ENCODE measurements around the gene PTK7. TPM values are rescaled to one million over a fixed set of nuclear protein-coding genes. Genes with fewer than 3 reads are reported as not detected.
A peak's percentile ranks its signal among the peaks of the same experiment; 100 is the strongest.

Gene PTK7
- total RNA-seq, 1 experiment from 2014 or later, result 66.0 TPM

DNA sequence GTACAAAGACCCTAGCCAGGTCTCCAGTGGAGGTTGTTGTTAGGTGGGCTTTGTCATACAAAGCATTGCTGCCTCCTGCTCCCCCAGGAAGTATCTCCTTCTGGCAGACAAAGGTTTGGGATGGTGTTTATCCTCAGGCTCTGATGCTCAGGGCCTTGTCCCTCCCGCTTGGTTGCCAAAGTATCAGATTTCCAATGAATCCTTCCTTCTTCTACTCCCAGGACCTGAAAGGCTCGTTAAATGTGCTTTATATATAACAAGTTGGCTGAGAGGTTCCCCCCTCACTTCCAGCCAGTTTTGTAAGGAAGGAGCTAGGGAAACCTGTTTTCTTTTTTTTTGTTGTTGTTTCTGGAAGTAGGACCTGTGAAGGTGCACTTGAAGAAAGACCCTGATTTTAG is 14.4 kb downstream of the PTK7 start:
- Mint-ChIP-seq H3K27ac (ENCODE audit: unreplicated experiment) (no peak overlapping the region), H3K36me3 (ENCODE audit: insufficient read depth, unreplicated experiment) (no peaks in the 10 kb centered on the region), H3K4me1 (ENCODE audit: low read depth, unreplicated experiment) (peaks cover 28% of the 10 kb centered on the region), H3K9me3 (ENCODE audit: low read depth, unreplicated experiment) (no peaks in the 10 kb centered on the region), H3K4me3 (ENCODE audit: low read depth, unreplicated experiment) (no peak overlapping the region), H3K27me3 (ENCODE audit: unreplicated experiment) (no peaks in the 10 kb centered on the region)
- TF ChIP-seq, protein P1, sequence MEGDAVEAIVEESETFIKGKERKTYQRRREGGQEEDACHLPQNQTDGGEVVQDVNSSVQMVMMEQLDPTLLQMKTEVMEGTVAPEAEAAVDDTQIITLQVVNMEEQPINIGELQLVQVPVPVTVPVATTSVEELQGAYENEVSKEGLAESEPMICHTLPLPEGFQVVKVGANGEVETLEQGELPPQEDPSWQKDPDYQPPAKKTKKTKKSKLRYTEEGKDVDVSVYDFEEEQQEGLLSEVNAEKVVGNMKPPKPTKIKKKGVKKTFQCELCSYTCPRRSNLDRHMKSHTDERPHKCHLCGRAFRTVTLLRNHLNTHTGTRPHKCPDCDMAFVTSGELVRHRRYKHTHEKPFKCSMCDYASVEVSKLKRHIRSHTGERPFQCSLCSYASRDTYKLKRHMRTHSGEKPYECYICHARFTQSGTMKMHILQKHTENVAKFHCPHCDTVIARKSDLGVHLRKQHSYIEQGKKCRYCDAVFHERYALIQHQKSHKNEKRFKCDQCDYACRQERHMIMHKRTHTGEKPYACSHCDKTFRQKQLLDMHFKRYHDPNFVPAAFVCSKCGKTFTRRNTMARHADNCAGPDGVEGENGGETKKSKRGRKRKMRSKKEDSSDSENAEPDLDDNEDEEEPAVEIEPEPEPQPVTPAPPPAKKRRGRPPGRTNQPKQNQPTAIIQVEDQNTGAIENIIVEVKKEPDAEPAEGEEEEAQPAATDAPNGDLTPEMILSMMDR (IDR thresholded peaks at IDR 0.05; ENCODE audit: unreplicated experiment), result no peak
- CTCF ChIA-PET, result no interaction called here
- DNase-seq, result no peak
- BruUV-seq (replicated peaks), result no TSS peak
- intact Hi-C loops (cut with micrococcal nuclease; ENCODE audit: unreplicated experiment), result no loop called here

- intact Hi-C loops (cut with micrococcal nuclease; ENCODE audit: unreplicated experiment), result no loop called here
- no peaks in the 10 kb centered on the region for H3K27me3 Mint-ChIP-seq (ENCODE audit: unreplicated experiment)
- no peak overlapping the region for H3K27ac Mint-ChIP-seq (ENCODE audit: unreplicated experiment)
- CTCF ChIA-PET, result no interaction called here
- TF ChIP-seq, protein P1 (IDR thresholded peaks at IDR 0.05; ENCODE audit: unreplicated experiment), result no peak
- BruUV-seq (replicated peaks), result no TSS peak
- H3K36me3 Mint-ChIP-seq (ENCODE audit: insufficient read depth, unreplicated experiment), result no peaks in the 10 kb centered on the region
- H3K4me3 Mint-ChIP-seq (ENCODE audit: low read depth, unreplicated experiment), result no peak overlapping the region
- H3K4me1 Mint-ChIP-seq (ENCODE audit: low read depth, unreplicated experiment), result peaks cover 33% of the 10 kb centered on the region
- no peaks in the 10 kb centered on the region for H3K9me3 Mint-ChIP-seq (ENCODE audit: low read depth, unreplicated experiment)
- no peak for DNase-seq
Observed at GRCh38 chr6:43091020-43091419, 14.9 kb downstream of the PTK7 start.

DNA sequence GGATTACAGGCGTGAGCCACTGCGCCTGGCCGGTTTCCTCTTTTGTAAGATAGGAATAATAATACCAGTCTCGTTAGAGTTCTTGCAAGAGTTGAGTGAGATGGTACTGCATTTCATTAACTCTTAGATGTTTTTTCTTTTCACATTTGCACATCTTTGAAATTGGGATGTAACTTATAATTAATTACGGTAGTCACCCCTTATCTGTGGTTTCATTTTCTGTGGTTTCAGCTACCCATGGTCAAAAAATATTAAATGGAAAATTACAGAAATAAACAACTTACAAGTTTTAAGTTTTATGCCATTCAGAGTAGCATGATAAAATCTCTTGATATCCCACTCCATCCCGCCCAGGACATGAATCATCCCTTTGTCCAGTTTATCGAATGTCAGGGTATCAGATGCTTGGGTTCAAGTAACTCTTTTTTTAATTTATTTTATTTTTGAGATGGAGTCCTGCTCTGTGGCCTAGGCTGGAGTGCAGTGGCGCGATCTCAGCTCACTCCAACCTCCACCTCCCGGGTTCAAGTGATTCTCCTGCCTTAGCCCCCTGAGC is 15.4 kb downstream of the PTK7 start:
- intact Hi-C loops (cut with micrococcal nuclease; ENCODE audit: unreplicated experiment), result no loop called here
- H3K27ac Mint-ChIP-seq (ENCODE audit: unreplicated experiment), result no peak overlapping the region

GRCh38 chr6:43092635-43093034 is 16.5 kb downstream of the PTK7 start:
- no peak for DNase-seq
- Mint-ChIP-seq H3K9me3 (ENCODE audit: low read depth, unreplicated experiment) (no peaks in the 10 kb centered on the region), H3K36me3 (ENCODE audit: insufficient read depth, unreplicated experiment) (no peaks in the 10 kb centered on the region), H3K4me3 (ENCODE audit: low read depth, unreplicated experiment) (peak overlapping the region; percentile 64), H3K27me3 (ENCODE audit: unreplicated experiment) (no peaks in the 10 kb centered on the region), H3K27ac (ENCODE audit: unreplicated experiment) (no peak overlapping the region), H3K4me1 (ENCODE audit: low read depth, unreplicated experiment) (peaks cover 49% of the 10 kb centered on the region)
- no TSS peak for BruUV-seq (replicated peaks)
- CTCF ChIA-PET, result interaction anchor here (0.9 kb wide), 1 partner anchor 9 kb away, joined by 3 read pairs; no protein-coding TSS in a partner anchor
- intact Hi-C loops (cut with micrococcal nuclease; ENCODE audit: unreplicated experiment), result no loop called here
- TF ChIP-seq, protein P1 (IDR thresholded peaks at IDR 0.05; ENCODE audit: unreplicated experiment), result no peak

More for the DNA sequence above, 15.4 kb downstream of the PTK7 start:
- no peaks in the 10 kb centered on the region for H3K36me3 Mint-ChIP-seq (ENCODE audit: insufficient read depth, unreplicated experiment)
- no peaks in the 10 kb centered on the region for H3K9me3 Mint-ChIP-seq (ENCODE audit: low read depth, unreplicated experiment)
- H3K4me3 Mint-ChIP-seq (ENCODE audit: low read depth, unreplicated experiment), result no peak overlapping the region
- H3K4me1 Mint-ChIP-seq (ENCODE audit: low read depth, unreplicated experiment), result peaks cover 38% of the 10 kb centered on the region
- BruUV-seq (replicated peaks), result no TSS peak
- TF ChIP-seq, protein P1 (IDR thresholded peaks at IDR 0.05; ENCODE audit: unreplicated experiment), result no peak
- H3K27me3 Mint-ChIP-seq (ENCODE audit: unreplicated experiment), result no peaks in the 10 kb centered on the region
- CTCF ChIA-PET, result no interaction called here
- no peak for DNase-seq

Data from Calu3 (cell line).